Common myeloid progenitor, CD34-positive (primary cell): ENCODE data around the gene RHCE.
"Not testable (repeated sequence)": the region's sequence is repeated elsewhere in the genome, so short reads cannot be mapped to it uniquely, and the experiment has no call there.

Source experiments
- CTCF ChIA-PET: fragments of 350-600 bp; sonication (Branson Sonifier 250); formaldehyde crosslinking; loops from one replicate; lab custom pipeline; 2021; ENCODE audit warnings: antibody characterized with exemption; lab: Charles Lee
- POLR2A ChIA-PET: fragments of 350-600 bp; sonication (Branson Sonifier 250); formaldehyde crosslinking; loops from one replicate; lab custom pipeline; 2021; ENCODE audit warnings: antibody characterized with exemption; lab: Charles Lee
- DNase-seq, 3 donors: peaks; one replicate each; pipeline versions ENCODE4 v3.0.0 to v3.0.0-alpha.2; 2013
- H3K27ac ChIP-seq, 2 experiments: 1 replicate in 1 of 2; 2 replicates in 1 of 2; pipeline ENCODE4 v1.7.0; 2013; ENCODE audit warnings: inconsistent platforms in 2 of 2, low read length in 2 of 2, mild to moderate bottlenecking in 2 of 2, low read depth in 1 of 2, moderate library complexity in 1 of 2; ENCODE audit not compliant: severe bottlenecking in 2 of 2, insufficient read depth in 1 of 2, poor library complexity in 1 of 2
- H3K27me3 ChIP-seq, 5 experiments: replicated peaks in 2 of 5; 1 replicate in 3 of 5; 2 replicates in 2 of 5; pipeline versions ENCODE4 v1.6.1 to v1.7.0; 2013; ENCODE audit warnings: low read length in 4 of 5, mild to moderate bottlenecking in 2 of 5, moderate library complexity in 2 of 5, inconsistent platforms in 1 of 5; ENCODE audit not compliant: insufficient read depth in 5 of 5, control insufficient read depth in 4 of 5
- H3K36me3 ChIP-seq, 4 experiments: 1 replicate in 2 of 4; 2 replicates in 2 of 4; pipeline versions ENCODE4 v1.6.1 to v1.7.0; 2013; ENCODE audit warnings: low read length in 3 of 4, control low read depth in 1 of 4, mild to moderate bottlenecking in 1 of 4; ENCODE audit not compliant: control insufficient read depth in 4 of 4, insufficient read depth in 4 of 4
- H3K4me1 ChIP-seq, 4 experiments: 1 replicate in 3 of 4; 2 replicates in 1 of 4; pipeline versions ENCODE4 v1.6.1 to v1.7.1; 2013; ENCODE audit warnings: low read length in 3 of 4, mild to moderate bottlenecking in 3 of 4, control low read depth in 1 of 4, inconsistent platforms in 1 of 4, moderate library complexity in 1 of 4; ENCODE audit not compliant: control insufficient read depth in 4 of 4, insufficient read depth in 4 of 4; ENCODE audit errors: control extremely low read depth in 1 of 4
- H3K4me3 ChIP-seq, 7 experiments: 1 replicate in 4 of 7; 2 replicates in 3 of 7; pipeline versions ENCODE4 v1.5.1 to v1.7.0; 2013; ENCODE audit warnings: mild to moderate bottlenecking in 7 of 7, low read length in 6 of 7, moderate library complexity in 6 of 7, inconsistent platforms in 2 of 7, low read depth in 2 of 7, control low read depth in 1 of 7; ENCODE audit not compliant: insufficient read depth in 4 of 7, control insufficient read depth in 1 of 7; ENCODE audit errors: extremely low read depth in 1 of 7
- H3K9me3 ChIP-seq, 5 experiments: 1 replicate in 4 of 5; 2 replicates in 1 of 5; pipeline versions ENCODE4 v1.6.1 to v1.7.1; 2013; ENCODE audit warnings: low read length in 4 of 5, mild to moderate bottlenecking in 2 of 5, inconsistent platforms in 1 of 5, low read depth in 1 of 5, moderate library complexity in 1 of 5; ENCODE audit not compliant: control insufficient read depth in 4 of 5, insufficient read depth in 2 of 5; ENCODE audit errors: control extremely low read depth in 1 of 5
- WGBS: methylation state at CpG from one replicate; pipeline ENCODE4 v1.1.5; 2013; ENCODE audit not compliant: insufficient coverage; 5-methylcytosine and 5-hydroxymethylcytosine counted together

Gene RHCE

GRCh38 chr1:25402947-25403803 lies 17.4 kb downstream of the RHCE start:
- DNase-seq, POLR2A ChIA-PET, H3K27me3 ChIP-seq, H3K9me3 ChIP-seq, H3K27ac ChIP-seq, H3K4me1 ChIP-seq, H3K36me3 ChIP-seq, H3K4me3 ChIP-seq: not testable (repeated sequence)
- WGBS, result no CpG with 5 or more reads among the region's 8 CpGs
- CTCF ChIA-PET, result interaction anchor here (0.6 kb wide), 1 partner anchor 34 kb away, joined by 3 read pairs; no protein-coding TSS in a partner anchor

- H3K27ac ChIP-seq, H3K4me1 ChIP-seq, CTCF ChIA-PET, H3K4me3 ChIP-seq, H3K36me3 ChIP-seq, DNase-seq, H3K27me3 ChIP-seq, H3K9me3 ChIP-seq, POLR2A ChIA-PET: not testable (repeated sequence)
- no CpG with 5 or more reads among the region's 2 CpGs for WGBS
These were observed 22.5 kb downstream of the RHCE start for GRCh38 chr1:25398079-25398478.

- CTCF ChIA-PET, POLR2A ChIA-PET, H3K27me3 ChIP-seq, H3K36me3 ChIP-seq, H3K4me3 ChIP-seq, H3K4me1 ChIP-seq, DNase-seq, H3K9me3 ChIP-seq, H3K27ac ChIP-seq: not testable (repeated sequence)
- WGBS, result 100% methylated on average over 2 of the region's 10 CpGs
These were observed 23.1 kb downstream of the RHCE start for GRCh38 chr1:25397549-25397948.

- Histone ChIP-seq H3K4me1 (no peaks in the 10 kb centered on the region), H3K9me3 (no peaks in the 10 kb centered on the region), H3K27me3 (no peaks in the 10 kb centered on the region), H3K4me3 (no peak overlapping the region), H3K27ac (no peak overlapping the region), H3K36me3 (no peaks in the 10 kb centered on the region)
- DNase-seq, result no peak
- ChIA-PET POLR2A (no interaction called here), CTCF (interaction anchor here (1.1 kb wide), 1 partner anchor 128 kb away, joined by 3 read pairs; no protein-coding TSS in a partner anchor)
- 96% methylated on average over 5 of the region's 6 CpGs for WGBS
These were observed 27.8 kb downstream of the RHCE start for GRCh38 chr1:25392841-25393240.

GRCh38 chr1:25389721-25390120 lies 30.9 kb downstream of the RHCE start:
- H3K27me3 ChIP-seq, H3K9me3 ChIP-seq, CTCF ChIA-PET, DNase-seq, H3K27ac ChIP-seq, POLR2A ChIA-PET, H3K4me3 ChIP-seq, H3K36me3 ChIP-seq, H3K4me1 ChIP-seq: not testable (repeated sequence)
- WGBS, result 72% methylated on average over 3 of the region's 3 CpGs

- DNase-seq, H3K27me3 ChIP-seq, H3K36me3 ChIP-seq, H3K27ac ChIP-seq, POLR2A ChIA-PET, H3K9me3 ChIP-seq, CTCF ChIA-PET, H3K4me3 ChIP-seq, H3K4me1 ChIP-seq: not testable (repeated sequence)
- 96% methylated on average over 3 of the region's 9 CpGs for WGBS
These were observed 31.9 kb downstream of the RHCE start for GRCh38 chr1:25388691-25389090.

- H3K4me1 ChIP-seq, POLR2A ChIA-PET: not testable (repeated sequence)
These were observed 33.5 kb downstream of the RHCE start for GRCh38 chr1:25387096-25387495.

More at GRCh38 chr1:25387096-25387495, 33.5 kb downstream of the RHCE start:
- H3K36me3 ChIP-seq, H3K27me3 ChIP-seq, H3K4me3 ChIP-seq, CTCF ChIA-PET, H3K27ac ChIP-seq, H3K9me3 ChIP-seq, DNase-seq: not testable (repeated sequence)
- 80% methylated on average over 1 of the region's 4 CpGs for WGBS
